Measurements from ENCODE around the gene CLDN4.

Gene CLDN4

DNA sequence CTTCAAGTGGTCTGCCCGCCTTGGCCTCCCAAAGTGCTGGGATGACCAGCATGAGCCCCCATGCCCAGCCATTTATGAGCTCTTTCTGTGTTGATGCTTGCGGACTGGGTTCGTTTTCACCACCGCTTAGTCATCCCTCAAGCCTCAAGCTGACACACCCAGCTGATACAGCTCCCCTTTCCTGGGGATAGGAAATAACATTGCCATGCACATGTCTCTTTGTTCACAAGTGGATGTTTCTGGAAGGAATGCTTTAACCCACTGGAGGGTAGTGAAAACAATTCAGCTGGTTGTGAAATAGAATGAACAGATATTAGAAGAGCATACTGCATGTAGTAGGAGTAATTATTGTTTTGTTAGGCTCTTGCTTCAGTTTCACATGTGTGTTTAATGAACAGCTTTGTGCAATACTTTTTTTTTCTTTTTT lies 20.0 kb downstream of the CLDN4 start:
- CTCF ChIA-PET, result interaction anchor here (0.6 to 1.1 kb wide), 3 partner anchors 18 to 176 kb away, joined by 3 to 4 read pairs (median 3); no protein-coding TSS in a partner anchor
- DNase-seq (ENCODE audit: low spot score), result peak; percentile 92
- H3K27ac ChIP-seq, result peak overlapping the region; percentile 97
- POLR2A ChIA-PET (ENCODE audit: low non-redundant PET), result interaction anchor here (0.7 to 1.0 kb wide), 2 partner anchors 19 to 144 kb away, joined by 3 to 4 read pairs; no protein-coding TSS in a partner anchor
- TF ChIP-seq, protein P1, sequence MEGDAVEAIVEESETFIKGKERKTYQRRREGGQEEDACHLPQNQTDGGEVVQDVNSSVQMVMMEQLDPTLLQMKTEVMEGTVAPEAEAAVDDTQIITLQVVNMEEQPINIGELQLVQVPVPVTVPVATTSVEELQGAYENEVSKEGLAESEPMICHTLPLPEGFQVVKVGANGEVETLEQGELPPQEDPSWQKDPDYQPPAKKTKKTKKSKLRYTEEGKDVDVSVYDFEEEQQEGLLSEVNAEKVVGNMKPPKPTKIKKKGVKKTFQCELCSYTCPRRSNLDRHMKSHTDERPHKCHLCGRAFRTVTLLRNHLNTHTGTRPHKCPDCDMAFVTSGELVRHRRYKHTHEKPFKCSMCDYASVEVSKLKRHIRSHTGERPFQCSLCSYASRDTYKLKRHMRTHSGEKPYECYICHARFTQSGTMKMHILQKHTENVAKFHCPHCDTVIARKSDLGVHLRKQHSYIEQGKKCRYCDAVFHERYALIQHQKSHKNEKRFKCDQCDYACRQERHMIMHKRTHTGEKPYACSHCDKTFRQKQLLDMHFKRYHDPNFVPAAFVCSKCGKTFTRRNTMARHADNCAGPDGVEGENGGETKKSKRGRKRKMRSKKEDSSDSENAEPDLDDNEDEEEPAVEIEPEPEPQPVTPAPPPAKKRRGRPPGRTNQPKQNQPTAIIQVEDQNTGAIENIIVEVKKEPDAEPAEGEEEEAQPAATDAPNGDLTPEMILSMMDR (conservative IDR thresholded peaks at IDR 0.05; ENCODE audit: low read depth), result no peak

DNA sequence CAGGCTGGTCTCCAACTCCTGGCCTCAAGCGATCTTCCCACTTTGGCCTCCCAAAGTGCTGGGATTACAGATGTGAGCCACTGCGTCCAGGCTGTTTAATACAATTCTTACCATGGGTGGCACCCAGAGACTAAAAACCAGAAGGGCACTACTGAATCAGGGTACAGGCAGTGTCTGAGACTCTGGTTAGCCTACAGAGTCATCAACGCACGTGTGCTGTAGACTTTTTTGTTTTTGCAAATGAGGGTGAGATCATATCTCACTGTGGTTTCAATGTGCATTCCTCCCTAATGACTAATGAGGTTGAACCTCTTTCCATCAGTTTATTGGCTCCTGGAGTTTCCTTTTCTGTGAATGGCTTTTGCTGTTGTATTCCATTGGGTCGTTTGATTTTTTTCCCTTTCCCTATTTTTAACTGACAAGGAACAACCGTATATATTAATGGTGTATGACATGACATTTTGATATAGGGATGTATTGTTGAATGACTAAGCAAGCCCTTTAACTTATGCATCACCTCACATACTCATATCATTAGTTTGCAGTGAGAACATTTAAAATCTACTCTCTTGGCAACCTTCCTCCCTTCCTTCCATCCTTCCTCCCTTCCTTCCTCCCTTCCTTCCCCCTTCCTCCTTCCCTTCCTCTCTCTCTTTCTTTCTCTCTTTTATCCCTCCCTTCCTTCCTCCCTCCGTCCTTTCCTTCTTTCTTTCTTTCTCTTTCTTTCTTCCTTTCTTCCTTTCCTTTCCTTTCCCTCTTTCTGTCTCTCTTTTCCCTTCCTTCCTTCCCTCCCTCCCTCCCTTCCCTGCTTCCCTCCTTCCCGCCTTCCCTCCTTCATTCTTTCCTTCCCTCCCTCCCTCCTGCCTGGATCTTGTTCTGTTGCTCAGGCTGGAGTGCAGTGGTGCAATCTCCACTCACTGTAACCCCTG lies 20.9 kb downstream of the CLDN4 start:
- CTCF ChIA-PET, result interaction anchor here (1.0 to 1.1 kb wide), 2 partner anchors 19 to 175 kb away, joined by 3 to 4 read pairs; no protein-coding TSS in a partner anchor
- peak overlapping the region; percentile 97 for H3K27ac ChIP-seq
- TF ChIP-seq, protein P1 (conservative IDR thresholded peaks at IDR 0.05; ENCODE audit: low read depth), result no peak
- POLR2A ChIA-PET (ENCODE audit: low non-redundant PET), result interaction anchor here (1.0 kb wide), 1 partner anchor 20 kb away, joined by 3 read pairs; no protein-coding TSS in a partner anchor
- peak; percentile 91 for DNase-seq (ENCODE audit: low spot score)

DNA sequence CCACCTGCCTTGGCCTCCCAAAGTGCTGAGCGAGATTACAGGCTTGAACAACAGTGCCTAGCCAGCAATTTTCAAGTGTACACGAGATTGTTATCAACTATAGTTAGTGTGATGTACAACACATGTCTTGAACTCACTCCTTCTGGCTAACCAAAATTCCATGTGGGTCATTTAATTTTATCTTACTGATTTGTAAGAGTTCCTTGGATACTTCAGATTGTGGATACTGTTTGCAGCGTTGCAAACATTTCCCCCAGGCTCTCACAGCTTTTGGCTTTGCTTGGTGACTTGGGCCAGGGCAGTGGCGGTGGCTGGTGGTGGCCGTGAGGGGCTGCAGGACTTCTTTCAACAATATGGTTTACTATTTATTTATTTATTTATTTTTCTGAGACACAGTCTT lies 21.7 kb downstream of the CLDN4 start:
- POLR2A ChIA-PET (ENCODE audit: low non-redundant PET), result no interaction called here
- CTCF ChIA-PET, result no interaction called here
- peak overlapping the region; percentile 78 for H3K27ac ChIP-seq
- DNase-seq (ENCODE audit: low spot score), result no peak
- TF ChIP-seq, protein P1 (conservative IDR thresholded peaks at IDR 0.05; ENCODE audit: low read depth), result no peak

DNA sequence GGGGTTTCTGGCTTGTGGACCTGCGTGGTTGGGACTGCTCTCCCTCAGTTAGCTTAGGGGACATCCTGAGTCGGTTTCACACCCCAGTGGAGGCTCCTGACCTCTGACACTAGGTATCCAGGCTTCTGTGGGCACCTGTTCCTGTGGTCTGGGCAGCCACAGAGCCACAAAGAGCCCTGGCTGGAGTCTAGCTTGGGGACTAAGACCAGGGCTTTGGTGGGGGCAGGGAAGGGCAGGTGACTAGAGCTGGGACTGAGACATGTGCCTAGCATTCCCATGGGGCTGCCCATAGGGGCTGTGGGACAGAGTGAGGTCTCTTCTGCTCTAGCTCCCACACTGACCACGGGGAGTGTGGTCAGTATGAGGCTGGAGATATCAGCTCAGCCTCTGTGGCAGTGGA lies 26.1 kb downstream of the CLDN4 start:
- H3K27ac ChIP-seq, result peak overlapping the region; percentile 7; the same call in 1 of the 2 replicates
- CTCF ChIA-PET, result interaction anchor here (0.5 to 1.6 kb wide), 9 partner anchors 24 to 390 kb away, joined by 3 to 6 read pairs (median 4); partner anchors contain the start of gene CLDN4
- TF ChIP-seq, protein P1 (conservative IDR thresholded peaks at IDR 0.05; ENCODE audit: low read depth), result no peak
- DNase-seq (ENCODE audit: low spot score), result no peak
- POLR2A ChIA-PET (ENCODE audit: low non-redundant PET), result interaction anchor here (0.7 kb wide), 1 partner anchor 18 kb away, joined by 4 read pairs; no protein-coding TSS in a partner anchor

DNA sequence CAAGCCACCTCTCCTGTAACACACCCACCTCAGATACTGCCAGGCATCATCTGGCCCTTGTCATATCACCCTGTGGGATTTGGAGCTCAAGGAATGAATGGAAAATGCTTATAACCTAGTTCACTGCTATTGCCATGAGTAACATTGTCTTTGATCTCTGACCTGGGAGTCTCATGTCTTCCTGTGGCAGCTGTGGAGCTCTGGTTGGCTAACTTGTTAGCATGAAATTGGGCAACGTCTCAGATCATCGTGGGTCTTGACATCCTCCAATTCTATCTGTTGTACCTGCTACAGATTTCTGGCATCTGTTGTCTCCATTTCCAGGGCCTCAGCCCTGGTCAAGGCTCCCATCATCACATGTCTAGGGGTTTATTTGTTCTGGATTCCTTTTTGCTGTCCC lies 28.0 kb downstream of the CLDN4 start:
- TF ChIP-seq, protein P1 (conservative IDR thresholded peaks at IDR 0.05; ENCODE audit: low read depth), result no peak
- no peak overlapping the region for H3K27ac ChIP-seq
- ChIA-PET POLR2A (ENCODE audit: low non-redundant PET) (no interaction called here), CTCF (no interaction called here)
- no peak for DNase-seq (ENCODE audit: low spot score)

DNA sequence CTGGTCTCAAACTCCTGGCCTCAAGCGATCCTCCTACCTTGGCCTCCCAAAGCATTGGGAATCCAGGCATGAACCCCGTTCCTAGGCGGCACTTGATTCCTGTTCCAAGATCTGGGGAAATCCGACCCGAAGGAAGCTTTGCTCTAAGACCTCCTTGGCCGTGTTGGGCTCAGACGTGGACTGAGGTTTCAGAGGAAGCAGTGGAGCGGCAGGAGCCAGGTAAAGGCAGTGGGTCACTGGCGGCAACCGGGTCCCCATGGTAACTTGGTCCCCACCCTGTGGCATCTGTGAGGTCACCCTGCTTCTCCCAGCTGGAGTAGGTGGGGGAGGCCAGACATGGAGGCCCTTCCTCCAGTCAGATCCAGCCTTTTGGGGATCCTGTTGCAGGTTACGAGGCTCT lies 30.1 kb downstream of the CLDN4 start, which contains the start of gene TMEM270:
Gene TMEM270 (plus strand): TSS at position 301 of the 400 bp plus-strand sequence. CDS start 36 bp downstream, at position 337.
- TF ChIP-seq, protein P1 (conservative IDR thresholded peaks at IDR 0.05; ENCODE audit: low read depth), result no peak
- no peak within 1 kb of the TSS for H3K27ac ChIP-seq
- ChIA-PET POLR2A (ENCODE audit: low non-redundant PET) (no interaction called here), CTCF (interaction anchor here (0.6 kb wide), 1 partner anchor 207 kb away, joined by 3 read pairs; no protein-coding TSS in a partner anchor)
- DNase-seq (ENCODE audit: low spot score), result no peak

All from RWPE1 (cell line).